WTC11 (cell line): ENCODE measurements around the gene TRAF7.

ENCODE experiments used
- NR3C1 ChIP-seq: sonication (generic); formaldehyde crosslinking; conservative IDR thresholded peaks from 2 replicates; pipeline ENCODE4 v1.8.1; 2023; ENCODE audit warnings: low read depth, mild to moderate bottlenecking, missing genetic modification reagents
- ZNF263 ChIP-seq: sonication (generic); formaldehyde crosslinking; IDR thresholded peaks from 2 replicates; pipeline ENCODE4 v1.8.1; 2022; ENCODE audit warnings: low read depth, mild to moderate bottlenecking, moderate library complexity, missing genetic modification reagents
- ZNF396 ChIP-seq: fragments of 250-450 bp; sonication (Bioruptor Pico); IDR thresholded peaks from 2 replicates; pipeline ENCODE4 v1.8.0; 2021; ENCODE audit warnings: mild to moderate bottlenecking, moderate library complexity, borderline replicate concordance
- TF ChIP-seq, protein P1 (sequence below): sonication (generic); formaldehyde crosslinking; IDR thresholded peaks from 2 replicates; pipeline ENCODE4 v1.8.1; 2022; ENCODE audit warnings: mild to moderate bottlenecking, moderate library complexity, missing genetic modification reagents
- TF ChIP-seq, protein P2 (sequence below): fragments of 200-600 bp; IDR thresholded peaks from 2 replicates; pipeline ENCODE4 v1.8.0; 2022; ENCODE audit warnings: antibody characterized with exemption

- TF ChIP-seq, protein P1, sequence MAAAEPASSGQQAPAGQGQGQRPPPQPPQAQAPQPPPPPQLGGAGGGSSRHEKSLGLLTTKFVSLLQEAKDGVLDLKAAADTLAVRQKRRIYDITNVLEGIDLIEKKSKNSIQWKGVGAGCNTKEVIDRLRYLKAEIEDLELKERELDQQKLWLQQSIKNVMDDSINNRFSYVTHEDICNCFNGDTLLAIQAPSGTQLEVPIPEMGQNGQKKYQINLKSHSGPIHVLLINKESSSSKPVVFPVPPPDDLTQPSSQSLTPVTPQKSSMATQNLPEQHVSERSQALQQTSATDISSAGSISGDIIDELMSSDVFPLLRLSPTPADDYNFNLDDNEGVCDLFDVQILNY: no peak
- TF ChIP-seq ZNF263 (no peak), ZNF396 (CRISPR knock-in tag) (no peak), NR3C1 (CRISPR knock-in tag) (no peak)
- TF ChIP-seq, protein P2, sequence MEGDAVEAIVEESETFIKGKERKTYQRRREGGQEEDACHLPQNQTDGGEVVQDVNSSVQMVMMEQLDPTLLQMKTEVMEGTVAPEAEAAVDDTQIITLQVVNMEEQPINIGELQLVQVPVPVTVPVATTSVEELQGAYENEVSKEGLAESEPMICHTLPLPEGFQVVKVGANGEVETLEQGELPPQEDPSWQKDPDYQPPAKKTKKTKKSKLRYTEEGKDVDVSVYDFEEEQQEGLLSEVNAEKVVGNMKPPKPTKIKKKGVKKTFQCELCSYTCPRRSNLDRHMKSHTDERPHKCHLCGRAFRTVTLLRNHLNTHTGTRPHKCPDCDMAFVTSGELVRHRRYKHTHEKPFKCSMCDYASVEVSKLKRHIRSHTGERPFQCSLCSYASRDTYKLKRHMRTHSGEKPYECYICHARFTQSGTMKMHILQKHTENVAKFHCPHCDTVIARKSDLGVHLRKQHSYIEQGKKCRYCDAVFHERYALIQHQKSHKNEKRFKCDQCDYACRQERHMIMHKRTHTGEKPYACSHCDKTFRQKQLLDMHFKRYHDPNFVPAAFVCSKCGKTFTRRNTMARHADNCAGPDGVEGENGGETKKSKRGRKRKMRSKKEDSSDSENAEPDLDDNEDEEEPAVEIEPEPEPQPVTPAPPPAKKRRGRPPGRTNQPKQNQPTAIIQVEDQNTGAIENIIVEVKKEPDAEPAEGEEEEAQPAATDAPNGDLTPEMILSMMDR: no peak
These were observed 10.3 kb downstream of the TRAF7 start for GRCh38 chr16:2165861-2166260.
